Stimulated activated CD8-positive, alpha-beta memory T cell treated with anti-CD3 and anti-CD28 coated beads, Interleukin-4, amount 100 ng/mL, for 1 hour (primary cell): ENCODE data around the gene DHRSX.
"Not testable (repeated sequence)": the region's sequence is repeated elsewhere in the genome, so short reads cannot be mapped to it uniquely, and the experiment has no call there.

ENCODE experiments used
- DNase-seq, 2 donors: peaks; one replicate each; pipeline ENCODE4 v3.0.0-alpha.2; 2020; ENCODE audit warnings: low read depth in 2 of 2, low spot score in 1 of 2

DHRSX gene

GRCh38 chrX:2427147-2427546 is 73.6 kb downstream of the DHRSX start:
- DNase-seq, result no peak

GRCh38 chrX:2426289-2426882 is 74.4 kb downstream of the DHRSX start:
- no peak for DNase-seq

DNA sequence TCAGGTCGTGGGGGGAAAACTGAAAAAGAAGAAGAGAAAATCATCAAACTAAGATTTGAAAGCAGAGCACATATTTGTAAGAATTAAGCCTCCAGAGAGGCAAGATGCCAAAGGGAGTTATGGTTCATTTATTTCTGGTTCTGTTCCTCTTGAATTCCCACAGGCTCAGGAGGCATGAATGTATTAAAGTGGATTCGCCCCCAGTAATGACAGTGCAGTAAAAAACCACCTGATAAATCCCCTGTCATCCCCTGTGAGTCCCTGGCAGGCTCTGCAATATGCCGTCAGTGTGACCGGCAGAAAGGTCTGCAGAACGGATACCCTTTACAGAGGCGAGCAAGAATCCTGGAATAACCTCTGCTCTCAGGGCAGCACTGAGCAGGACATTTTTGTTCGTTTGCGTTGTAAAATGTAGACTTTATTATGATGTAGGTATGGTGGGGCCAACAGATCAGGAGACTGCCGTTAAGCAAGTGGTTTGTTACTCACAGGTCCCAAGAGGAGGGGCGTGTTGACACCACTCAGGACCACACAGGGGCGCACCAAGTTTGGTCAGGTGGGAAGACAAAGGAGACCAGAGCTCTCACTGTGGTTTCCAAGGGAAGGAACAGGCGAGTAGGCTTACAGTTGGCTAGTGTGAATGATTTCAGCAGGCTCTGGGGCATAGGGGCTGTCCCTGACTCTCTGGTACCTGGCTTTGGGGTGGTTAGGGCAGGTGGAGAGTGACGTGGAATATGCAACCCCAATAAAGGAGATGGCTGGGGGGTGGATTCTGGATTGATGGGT is 75.3 kb downstream of the DHRSX start:
- DNase-seq, result no peak

GRCh38 chrX:2424317-2424716 is 76.5 kb downstream of the DHRSX start:
- DNase-seq, result no peak

DNA sequence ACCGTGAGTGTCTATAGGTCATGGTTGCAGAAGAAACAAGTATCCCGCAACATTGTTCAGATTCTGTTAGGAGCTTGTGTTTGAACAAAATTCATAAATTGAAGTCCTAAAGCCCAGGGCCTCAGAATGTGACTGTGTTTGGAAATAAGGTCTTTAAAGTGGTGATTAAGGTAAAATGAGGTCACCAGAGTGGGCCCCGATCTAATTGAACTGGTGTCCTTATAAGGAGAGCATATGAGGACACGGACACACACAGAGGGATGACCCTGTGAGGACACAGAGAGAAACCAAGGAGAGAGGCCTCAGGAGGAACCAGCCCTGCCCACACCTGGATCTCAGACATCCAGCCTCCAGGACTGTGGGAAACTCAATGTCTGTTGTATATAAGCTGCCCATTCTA is 76.9 kb downstream of the DHRSX start:
- DNase-seq, result no peak

DNA sequence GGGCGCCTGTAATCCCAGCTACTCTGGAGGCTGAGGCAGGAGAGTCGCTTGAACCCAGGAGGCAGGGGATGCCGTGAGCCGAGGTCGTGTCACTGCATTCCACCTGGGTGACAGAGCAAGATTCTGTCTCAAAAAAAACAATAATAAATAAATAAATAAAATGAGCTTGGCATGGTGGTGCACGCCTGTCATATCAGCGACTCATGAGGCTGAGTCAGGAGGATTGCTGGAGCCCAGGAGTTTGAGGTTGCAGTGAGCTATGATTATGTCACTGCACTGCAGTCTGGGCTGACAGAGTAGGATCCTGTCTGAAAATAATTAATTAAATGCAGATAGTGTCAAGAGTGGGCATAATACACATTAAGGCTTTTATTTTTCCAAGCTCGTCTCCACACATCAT is 77.5 kb downstream of the DHRSX start:
- DNase-seq, result no peak

DNA sequence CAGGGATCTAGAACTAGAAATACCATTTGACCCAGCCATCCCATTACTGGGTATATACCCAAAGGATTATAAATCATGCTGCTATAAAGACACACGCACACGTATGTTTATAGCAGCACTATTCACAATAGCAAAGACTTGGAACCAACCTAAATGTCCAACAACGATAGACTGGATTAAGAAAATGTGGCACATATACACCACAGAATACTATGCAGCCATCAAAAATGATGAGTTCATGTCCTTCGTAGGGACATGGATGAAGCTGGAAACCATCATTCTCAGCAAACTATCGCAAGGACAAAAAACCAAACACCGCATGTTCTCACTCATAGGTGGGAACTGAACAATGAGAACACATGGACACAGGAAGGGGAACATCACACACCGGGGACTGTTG is 81.4 kb downstream of the DHRSX start:
- not testable (repeated sequence) for DNase-seq

DNA sequence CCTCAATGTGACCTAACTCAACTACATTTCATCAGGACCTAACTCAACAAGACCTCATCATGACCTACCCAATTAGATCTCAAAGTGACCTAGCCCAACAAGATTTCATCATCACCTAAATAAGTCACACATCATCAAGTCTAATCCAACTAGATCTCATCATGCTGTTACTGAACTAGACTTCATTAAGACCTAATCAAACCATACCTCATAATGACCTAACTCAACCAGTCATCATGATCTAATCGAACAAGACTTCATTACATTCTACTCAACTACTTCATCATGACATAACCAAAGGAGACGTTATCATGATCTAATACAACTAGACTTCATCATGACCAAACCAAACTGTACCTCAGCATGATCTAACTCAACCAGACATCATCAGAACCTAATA is 82.8 kb downstream of the DHRSX start:
- DNase-seq, result no peak

DNA sequence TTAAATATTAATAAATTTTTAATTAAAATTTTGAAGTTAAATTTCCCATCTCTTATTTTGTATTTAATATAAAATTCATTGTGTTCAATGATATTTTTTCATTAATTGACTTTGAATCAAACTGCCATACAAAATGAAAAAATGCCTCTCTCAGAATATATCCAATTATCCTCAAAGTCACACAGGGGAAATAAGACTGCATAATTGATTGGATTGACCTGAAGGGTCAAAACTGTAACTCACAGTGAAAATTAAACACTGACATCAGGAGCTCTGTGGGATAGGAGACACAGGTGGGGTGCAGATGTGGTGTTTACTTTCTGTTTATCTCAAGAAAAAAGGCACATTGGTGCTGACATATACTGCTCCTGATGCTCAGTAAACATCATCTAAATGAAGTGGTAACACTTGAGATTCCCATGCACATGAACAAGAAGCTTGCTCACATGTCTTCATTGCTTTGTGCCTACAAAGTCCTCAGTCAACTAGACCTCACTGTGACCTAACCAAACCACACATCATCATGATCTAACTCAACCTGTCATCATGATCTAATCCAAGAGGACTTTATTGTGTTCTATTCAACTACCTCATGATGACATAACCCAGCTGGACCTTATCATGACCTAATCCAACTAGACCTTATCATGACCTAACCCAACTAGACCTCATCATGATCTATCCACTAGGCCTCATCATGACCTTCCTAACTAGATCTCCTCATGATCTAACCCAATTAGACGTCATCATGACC is 83.7 kb downstream of the DHRSX start:
- DNase-seq, result no peak

GRCh38 chrX:2414384-2414783 is 86.4 kb downstream of the DHRSX start:
- DNase-seq, result no peak

DNA sequence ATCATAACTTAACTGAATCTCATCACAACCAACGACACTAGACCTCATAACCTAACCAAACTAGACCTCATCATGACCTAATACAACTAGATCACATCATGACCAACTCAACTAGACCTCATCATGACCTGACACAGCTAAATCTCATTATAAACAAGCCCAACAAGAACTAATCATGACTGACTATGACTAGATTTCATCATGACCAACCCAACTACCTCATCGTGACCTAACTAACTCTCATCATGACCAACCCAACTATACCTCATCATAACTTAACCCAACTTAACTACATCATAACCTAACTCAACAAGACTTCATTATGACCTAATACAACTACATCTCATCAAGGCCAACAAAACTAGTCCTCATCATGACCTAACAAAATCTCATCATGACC is 86.8 kb downstream of the DHRSX start:
- DNase-seq, result no peak

DNA sequence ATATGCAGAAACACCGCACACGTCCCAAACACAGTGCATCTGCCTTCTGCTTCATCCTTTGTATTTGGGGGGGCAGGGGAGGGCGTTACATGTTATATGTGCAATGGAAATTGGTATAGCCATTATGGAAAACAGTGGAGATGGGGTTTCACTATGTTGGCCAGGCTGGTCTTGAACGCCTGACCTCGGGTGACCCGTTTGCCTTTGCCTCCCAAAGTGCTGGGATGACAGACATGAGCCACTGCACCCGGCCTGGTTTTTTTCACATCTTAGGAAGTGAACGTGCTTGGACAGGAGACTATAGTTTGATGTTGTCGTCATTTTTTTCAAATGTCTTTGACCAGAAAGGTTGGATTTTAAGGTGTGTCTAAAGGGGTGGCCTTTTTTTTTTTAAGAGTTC is 88.6 kb downstream of the DHRSX start:
- DNase-seq, result no peak

DNA sequence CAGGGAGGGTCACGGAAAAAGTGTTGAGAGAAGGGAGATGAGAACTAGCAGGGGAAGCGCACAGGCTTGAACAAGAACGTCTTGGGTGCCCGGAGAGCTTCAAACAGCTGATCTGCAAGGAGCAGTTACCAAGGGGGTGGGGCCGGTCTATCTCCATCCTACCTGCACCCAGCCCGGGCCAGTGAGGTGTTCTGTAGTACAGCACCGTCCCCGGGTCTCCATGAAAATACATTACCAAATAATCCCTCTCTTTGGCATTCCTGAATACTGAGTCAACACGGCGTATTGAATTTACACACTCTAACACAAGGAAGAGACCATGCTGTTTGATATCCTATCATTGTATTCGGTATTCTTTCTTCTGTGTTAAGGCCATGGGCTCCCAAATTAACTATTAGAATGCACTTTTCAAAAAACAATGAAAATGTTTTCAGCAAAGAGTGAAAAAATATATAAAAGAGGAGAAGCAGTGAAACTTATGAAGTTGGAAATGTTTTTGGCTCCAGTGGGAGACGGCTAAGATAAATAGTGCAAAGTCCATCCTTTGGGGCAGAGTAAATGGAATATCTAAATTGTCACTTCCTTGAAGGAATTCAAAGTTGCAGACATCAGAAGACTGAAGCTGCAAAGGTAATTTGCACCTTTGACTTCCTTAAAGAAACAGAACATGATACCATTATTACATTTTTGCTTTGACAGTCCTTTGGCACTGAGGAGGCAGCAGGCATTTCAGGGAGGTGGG is 90.3 kb downstream of the DHRSX start:
- no peak for DNase-seq

GRCh38 chrX:2409796-2410195 is 91.0 kb downstream of the DHRSX start:
- no peak for DNase-seq

GRCh38 chrX:2408856-2409255 is 91.9 kb downstream of the DHRSX start:
- DNase-seq, result no peak

DNA sequence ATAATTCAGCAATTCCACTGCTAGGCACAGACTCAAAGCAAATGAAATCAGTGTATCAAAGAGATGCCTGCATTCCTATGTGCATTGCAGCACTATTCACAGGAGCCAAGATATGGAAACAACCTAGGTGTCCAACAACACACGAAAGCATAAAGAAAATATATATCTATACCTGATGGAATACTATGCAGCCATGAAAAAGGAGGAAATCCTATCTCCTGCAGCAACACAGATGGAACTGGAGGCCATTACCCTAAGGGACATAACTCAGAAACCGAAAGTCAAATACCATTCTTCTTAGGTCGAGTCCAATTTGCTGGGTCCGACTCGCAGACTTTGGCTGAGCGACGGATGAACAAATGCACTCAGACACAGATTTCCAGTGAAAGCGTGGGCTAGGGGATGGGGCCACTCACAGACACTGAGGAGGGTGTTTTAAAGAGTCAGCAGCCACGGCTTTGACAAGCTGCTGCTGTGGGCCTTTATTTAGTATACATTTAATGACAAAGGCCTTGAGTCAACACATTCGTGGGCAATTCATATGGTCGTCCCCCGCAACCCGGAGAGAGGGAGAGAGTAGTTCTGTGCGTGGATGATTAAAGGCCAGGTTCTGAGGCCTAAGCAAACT is 93.8 kb downstream of the DHRSX start:
- no peak for DNase-seq

- no peak for DNase-seq
Observed at GRCh38 chrX:2404776-2405175, 96.0 kb downstream of the DHRSX start.

- DNase-seq, result no peak
Observed at GRCh38 chrX:2402361-2402690, 98.5 kb downstream of the DHRSX start.

DNA sequence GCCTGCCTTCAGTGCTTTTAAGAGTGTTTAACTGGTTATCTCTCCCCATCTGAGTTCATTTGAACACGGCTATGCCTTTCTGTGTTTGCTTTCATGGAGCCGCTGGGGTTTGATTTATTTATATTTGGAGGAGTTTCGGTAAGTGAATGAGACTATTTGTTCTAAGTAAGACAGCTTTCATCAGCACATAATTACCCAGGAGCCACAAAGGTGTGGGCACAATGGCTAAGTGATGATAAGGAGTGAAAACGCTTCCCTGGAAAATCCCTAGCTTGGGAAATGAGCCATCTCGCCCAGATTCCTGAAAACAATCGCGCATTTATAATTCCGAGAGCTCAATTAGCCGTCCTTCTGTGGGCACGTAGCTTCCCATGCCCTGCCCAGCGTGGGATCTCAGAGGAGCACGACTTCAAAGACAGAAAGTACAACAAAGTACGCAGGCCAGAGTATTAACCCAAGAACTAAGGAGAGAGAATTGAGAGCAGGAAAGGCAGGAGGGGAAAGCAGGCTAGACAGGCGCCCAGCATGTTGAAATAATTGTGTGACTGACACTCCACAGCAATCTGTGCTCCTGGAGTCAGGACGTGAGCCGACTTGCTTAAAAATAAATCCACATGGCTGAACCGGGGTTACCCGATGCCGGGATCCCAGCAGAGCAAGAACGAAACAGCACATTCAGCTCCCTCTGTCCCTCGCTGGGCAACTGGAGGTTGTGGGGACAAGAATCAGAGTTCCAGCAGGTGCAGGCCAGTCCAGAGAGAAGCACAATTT is 99.0 kb downstream of the DHRSX start:
- no peak for DNase-seq

DNA sequence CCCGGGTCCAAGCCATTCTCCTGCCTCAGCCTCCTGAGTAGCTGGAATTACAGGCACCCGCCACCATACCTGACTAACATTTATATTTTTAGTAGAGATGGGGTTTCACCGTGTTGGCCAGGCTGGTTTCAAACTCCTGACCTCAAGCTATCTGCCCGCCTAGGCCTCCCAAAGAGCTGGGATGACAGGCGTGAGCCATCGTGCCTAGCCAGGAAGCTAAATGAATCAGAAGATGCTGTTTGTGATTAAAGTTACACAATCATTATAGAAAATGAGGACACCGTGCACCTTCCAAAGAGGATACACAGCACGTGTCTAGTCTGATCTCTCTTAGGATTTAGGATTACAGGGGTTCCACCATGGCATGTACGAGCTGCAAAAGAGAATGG is 99.6 kb downstream of the DHRSX start:
- no peak for DNase-seq
